K562 (cell line): ENCODE measurements around the gene GOLIM4. TPM values are rescaled to one million over a fixed set of nuclear protein-coding genes. Genes with fewer than 3 reads are reported as not detected.

Source experiments
- E2F6 ChIP-seq, 2 experiments: IDR thresholded peaks; 2 replicates each; pipeline ENCODE4 v1.6.1; 2011; ENCODE audit warnings: borderline replicate concordance in 1 of 2, control low read depth in 1 of 2, low read depth in 1 of 2, low read length in 1 of 2, mild to moderate bottlenecking in 1 of 2, mixed read lengths in 1 of 2, moderate library complexity in 1 of 2; ENCODE audit not compliant: insufficient read depth in 1 of 2, insufficient read length in 1 of 2, poor library complexity in 1 of 2, severe bottlenecking in 1 of 2; ENCODE audit errors: extremely low read depth in 1 of 2
- HDAC2 ChIP-seq: fragments of 450-650 bp; IDR thresholded peaks from 2 replicates; pipeline ENCODE4 v1.6.1; 2016; ENCODE audit warnings: mild to moderate bottlenecking
- KLF10 ChIP-seq: fragments of 250-450 bp; sonication (Bioruptor Pico); IDR thresholded peaks from 2 replicates; pipeline ENCODE4 v1.6.1; 2021; ENCODE audit warnings: matching md5 sums
- MCM5 ChIP-seq: fragments of 450-650 bp; IDR thresholded peaks from 2 replicates; pipeline ENCODE4 v1.6.1; 2016; ENCODE audit warnings: low read depth
- POLR2A ChIP-seq: fragments of 450-650 bp; conservative IDR thresholded peaks from 2 replicates; pipeline ENCODE4 v1.6.1; 2016
- RFX1 ChIP-seq: fragments of 450-650 bp; IDR thresholded peaks from 2 replicates; pipeline ENCODE4 v1.6.1; 2016; ENCODE audit warnings: mild to moderate bottlenecking, moderate library complexity
- SMARCE1 ChIP-seq: fragments of 450-650 bp; IDR thresholded peaks from 2 replicates; pipeline ENCODE4 v1.7.1; 2016; ENCODE audit warnings: mild to moderate bottlenecking
- polyA plus RNA-seq, 8 experiments: library from polyadenylated mRNA; depleted of rRNA in 4 of 8; stranded (reverse) in 5 of 8; unstranded in 3 of 8; fragments of >200 nt; fragmentation: Nextera tagmentation in 2 of 8; fragmentation: Illumina TruSeq in 1 of 8; extraction: Ambion mirVana in 2 of 8; extraction: Trizol in 1 of 8; gene quantifications; 2 replicates each; pipeline versions ENCODE4 v1.2.1 to v1.2.3, GENCODE V29; 2011 to 2014; ENCODE audit warnings: inconsistent platforms in 1 of 8, missing spikeins in 1 of 8
- total RNA-seq, 7 experiments: library from RNA; depleted of rRNA in 6 of 7; stranded (reverse); fragments of >200 nt in 6 of 7; fragmentation: Illumina TruSeq in 2 of 7; extraction: Trizol in 2 of 7; gene quantifications; 2 replicates each; pipeline versions ENCODE4 v1.2.1 to v1.2.3, GENCODE V29; 2011 to 2021; ENCODE audit warnings: low replicate concordance in 1 of 7
- TF ChIP-seq, protein P1 (sequence below), 2 experiments: fragments of 450-650 bp; IDR thresholded peaks; 2 replicates each; pipeline ENCODE4 v1.6.1; 2016; ENCODE audit warnings: mild to moderate bottlenecking in 2 of 2, borderline replicate concordance in 1 of 2, low read depth in 1 of 2, moderate library complexity in 1 of 2
- TF ChIP-seq, protein P2 (sequence below): fragments of 450-650 bp; IDR thresholded peaks from 2 replicates; pipeline ENCODE4 v1.6.1; 2016
- TF ChIP-seq, protein P3 (sequence below): sonication (generic); IDR thresholded peaks from 2 replicates; pipeline ENCODE4 v1.6.1; 2016

The GOLIM4 gene
- total and polyA plus RNA-seq, 9 of the 15 experiments (the other 6 are each of a cell fraction or from before 2014, with no cell fraction given) = 9.3 to 39.4 (median 31.0) TPM

DNA sequence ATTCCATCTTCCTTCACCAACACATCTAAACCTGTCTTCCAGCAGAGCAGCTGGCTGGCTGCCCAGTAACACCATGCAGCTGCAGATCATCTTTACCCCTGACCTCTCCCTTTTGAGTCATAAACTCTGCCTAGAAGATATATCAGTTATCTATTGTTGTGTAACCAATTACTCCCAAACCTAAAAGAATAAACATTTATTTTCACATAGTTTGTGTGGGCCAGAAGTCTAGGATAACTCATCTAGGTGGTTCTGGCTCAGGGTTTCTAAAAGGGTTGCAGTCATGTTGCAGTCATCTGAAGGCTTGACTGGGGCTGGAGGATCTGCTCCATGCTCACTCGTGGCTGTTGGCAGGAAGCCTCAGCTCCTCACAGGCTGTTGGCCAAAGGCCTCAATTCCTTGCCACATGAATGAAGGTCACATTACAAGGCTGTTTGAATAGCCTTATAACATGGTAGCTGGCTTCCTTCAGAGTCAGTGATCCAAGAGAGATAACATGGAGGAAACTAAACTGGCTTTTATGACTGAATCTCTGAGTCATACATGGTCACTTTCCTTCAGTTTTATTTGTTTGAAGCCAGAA lies 92.8 kb downstream of the GOLIM4 start (continued):
- TF ChIP-seq, protein P1, sequence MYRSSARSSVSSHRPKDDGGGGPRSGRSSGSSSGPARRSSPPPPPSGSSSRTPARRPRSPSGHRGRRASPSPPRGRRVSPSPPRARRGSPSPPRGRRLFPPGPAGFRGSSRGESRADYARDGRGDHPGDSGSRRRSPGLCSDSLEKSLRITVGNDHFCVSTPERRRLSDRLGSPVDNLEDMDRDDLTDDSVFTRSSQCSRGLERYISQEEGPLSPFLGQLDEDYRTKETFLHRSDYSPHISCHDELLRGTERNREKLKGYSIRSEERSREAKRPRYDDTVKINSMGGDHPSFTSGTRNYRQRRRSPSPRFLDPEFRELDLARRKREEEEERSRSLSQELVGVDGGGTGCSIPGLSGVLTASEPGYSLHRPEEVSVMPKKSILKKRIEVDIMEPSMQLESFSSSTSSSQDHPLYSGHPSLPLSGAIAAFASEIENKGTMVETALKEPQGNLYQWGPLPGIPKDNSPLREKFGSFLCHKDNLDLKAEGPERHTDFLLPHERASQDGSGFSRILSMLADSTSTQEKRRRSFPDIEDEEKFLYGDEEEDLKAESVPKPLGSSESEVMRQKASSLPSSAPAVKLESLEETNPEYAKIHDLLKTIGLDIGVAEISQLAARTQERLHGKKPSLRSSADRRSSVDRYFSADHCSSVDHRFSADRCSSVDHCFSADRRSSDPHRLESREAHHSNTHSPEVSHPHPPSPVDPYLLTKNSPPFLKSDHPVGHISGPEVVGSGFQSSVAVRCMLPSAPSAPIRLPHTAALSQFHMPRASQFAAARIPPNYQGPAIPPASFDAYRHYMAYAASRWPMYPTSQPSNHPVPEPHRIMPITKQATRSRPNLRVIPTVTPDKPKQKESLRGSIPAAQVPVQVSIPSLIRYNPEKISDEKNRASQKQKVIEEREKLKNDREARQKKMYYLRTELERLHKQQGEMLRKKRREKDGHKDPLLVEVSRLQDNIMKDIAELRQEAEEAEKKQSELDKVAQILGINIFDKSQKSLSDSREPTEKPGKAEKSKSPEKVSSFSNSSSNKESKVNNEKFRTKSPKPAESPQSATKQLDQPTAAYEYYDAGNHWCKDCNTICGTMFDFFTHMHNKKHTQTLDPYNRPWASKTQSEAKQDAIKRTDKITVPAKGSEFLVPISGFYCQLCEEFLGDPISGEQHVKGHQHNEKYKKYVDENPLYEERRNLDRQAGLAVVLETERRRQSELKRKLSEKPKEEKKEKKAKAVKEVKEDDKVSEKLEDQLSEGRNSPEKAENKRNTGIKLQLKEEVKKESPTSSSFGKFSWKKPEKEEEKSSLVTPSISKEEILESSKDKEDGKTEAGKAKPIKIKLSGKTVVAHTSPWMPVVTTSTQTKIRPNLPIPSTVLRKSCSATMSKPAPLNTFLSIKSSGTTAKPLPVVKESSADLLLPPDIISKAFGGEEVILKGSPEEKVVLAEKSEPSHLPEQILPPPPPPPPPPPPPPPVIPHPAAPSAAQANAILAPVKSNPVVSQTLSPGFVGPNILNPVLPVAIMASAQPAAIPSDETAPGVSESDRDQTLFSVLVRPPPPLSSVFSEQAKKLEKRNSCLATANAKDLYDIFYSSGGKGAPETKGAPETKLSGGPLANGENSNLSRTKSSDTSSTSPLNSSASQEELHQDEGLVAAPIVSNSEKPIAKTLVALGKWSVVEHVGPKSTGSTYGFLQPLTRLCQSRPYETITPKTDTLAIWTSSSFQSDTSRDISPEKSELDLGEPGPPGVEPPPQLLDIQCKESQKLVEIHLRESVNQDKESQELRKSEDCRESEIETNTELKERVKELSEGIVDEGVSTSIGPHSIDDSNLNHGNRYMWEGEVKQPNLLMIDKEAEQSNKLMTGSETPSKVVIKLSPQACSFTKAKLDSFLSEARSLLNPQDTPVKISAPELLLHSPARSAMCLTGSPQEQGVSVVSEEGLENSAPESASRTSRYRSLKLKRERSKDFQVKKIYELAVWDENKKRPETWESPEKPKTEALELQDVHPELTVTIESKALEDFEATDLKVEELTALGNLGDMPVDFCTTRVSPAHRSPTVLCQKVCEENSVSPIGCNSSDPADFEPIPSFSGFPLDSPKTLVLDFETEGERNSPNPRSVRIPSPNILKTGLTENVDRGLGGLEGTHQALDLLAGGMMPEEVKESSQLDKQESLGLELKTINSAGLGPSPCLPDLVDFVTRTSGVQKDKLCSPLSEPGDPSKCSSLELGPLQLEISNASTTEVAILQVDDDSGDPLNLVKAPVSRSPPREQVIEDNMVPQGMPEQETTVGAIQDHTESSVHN (IDR thresholded peaks at IDR 0.05; ENCODE audit: borderline replicate concordance in 1 of 2, low read depth in 1 of 2) = no peak
- TF ChIP-seq HDAC2 (no peak), POLR2A (no peak), SMARCE1 (0 out of 2 replicates have a peak, but pooled peaks have one; percentile 13), MCM5 (no peak), E2F6 (IDR thresholded peaks at IDR 0.05; ENCODE audit: borderline replicate concordance in 1 of 2, extremely low read depth in 1 of 2, insufficient read depth in 1 of 2, insufficient read length in 1 of 2, low read depth in 1 of 2, low read length in 1 of 2, poor library complexity in 1 of 2, severe bottlenecking in 1 of 2) (peak in 1 of 2 experiments; percentile 10), RFX1 (no peak), KLF10 (CRISPR knock-in tag) (no peak)
- TF ChIP-seq, protein P2, sequence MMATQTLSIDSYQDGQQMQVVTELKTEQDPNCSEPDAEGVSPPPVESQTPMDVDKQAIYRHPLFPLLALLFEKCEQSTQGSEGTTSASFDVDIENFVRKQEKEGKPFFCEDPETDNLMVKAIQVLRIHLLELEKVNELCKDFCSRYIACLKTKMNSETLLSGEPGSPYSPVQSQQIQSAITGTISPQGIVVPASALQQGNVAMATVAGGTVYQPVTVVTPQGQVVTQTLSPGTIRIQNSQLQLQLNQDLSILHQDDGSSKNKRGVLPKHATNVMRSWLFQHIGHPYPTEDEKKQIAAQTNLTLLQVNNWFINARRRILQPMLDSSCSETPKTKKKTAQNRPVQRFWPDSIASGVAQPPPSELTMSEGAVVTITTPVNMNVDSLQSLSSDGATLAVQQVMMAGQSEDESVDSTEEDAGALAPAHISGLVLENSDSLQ = no peak
- TF ChIP-seq, protein P3, sequence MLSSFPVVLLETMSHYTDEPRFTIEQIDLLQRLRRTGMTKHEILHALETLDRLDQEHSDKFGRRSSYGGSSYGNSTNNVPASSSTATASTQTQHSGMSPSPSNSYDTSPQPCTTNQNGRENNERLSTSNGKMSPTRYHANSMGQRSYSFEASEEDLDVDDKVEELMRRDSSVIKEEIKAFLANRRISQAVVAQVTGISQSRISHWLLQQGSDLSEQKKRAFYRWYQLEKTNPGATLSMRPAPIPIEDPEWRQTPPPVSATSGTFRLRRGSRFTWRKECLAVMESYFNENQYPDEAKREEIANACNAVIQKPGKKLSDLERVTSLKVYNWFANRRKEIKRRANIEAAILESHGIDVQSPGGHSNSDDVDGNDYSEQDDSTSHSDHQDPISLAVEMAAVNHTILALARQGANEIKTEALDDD = peak; percentile 91
